Stimulated activated CD4-positive, alpha-beta T cell treated with anti-CD3 and anti-CD28 coated beads, TNF-alpha, amount 100 ng/mL, for 48 hours (primary cell): ENCODE measurements around the gene KIF3A.

Experiments used
- DNase-seq, 3 donors: peaks; one replicate each; pipeline ENCODE4 v3.0.0-alpha.2; 2020; ENCODE audit warnings: low read depth in 3 of 3

Gene KIF3A

DNA sequence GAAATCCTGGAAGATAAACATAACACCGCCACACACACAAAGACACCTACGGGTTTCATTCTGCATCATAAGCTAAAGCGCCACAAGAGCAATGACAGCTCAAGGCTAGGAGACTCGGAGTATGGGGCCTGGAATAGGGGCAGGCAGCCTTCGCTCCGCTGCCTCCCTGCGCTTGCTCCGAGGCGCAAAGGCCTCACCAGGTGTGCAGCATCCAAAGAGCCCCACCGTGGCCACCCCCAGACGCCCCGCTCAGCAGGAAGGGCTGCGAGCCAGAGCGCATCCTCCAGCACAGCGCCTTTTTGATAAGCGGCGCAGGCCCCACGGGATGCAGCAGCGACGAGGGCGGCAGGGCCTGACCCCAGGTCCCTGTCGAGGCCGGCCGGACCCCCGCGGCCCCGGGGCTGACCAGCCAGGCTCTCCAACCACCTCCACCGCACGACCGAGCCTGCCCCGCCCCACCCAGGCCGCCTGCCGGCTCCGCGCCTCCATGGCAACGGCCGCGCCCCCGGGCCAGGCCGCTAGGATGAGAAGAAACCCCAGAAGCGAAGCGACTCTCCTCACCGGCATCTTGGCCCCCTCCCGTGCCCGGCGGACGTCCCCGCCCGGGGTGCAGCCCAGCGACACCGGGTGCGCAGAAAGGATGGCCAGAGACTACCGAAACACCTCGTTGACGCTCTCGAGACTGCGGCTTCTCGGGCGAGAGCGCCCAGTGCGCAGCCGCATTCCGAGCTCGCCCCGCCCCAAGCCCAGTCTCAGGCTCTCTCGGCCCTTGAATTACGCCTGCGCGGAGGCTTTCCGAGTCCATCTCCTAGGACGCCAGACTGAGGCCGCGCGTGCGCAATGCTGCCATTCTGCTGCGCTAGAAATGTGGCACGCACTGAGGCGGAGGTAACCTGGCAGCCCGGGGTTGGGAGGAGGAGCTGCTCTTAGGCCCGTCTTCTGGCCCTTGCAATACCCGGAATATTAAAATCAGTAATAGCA is at the start of gene KIF3A:
KIF3A (minus strand) TSS at position 694 of the 981 bp plus-strand sequence; CDS start at position 567, 127 bp downstream.
- peak; percentile 97 to 98 (median 97) for DNase-seq

GRCh38 chr5:132787076-132787475 is 49.7 kb upstream of the KIF3A start:
- DNase-seq, result no peak

- DNase-seq, result no peak
Measured at GRCh38 chr5:132785864-132786263, 48.5 kb upstream of the KIF3A start.

DNA sequence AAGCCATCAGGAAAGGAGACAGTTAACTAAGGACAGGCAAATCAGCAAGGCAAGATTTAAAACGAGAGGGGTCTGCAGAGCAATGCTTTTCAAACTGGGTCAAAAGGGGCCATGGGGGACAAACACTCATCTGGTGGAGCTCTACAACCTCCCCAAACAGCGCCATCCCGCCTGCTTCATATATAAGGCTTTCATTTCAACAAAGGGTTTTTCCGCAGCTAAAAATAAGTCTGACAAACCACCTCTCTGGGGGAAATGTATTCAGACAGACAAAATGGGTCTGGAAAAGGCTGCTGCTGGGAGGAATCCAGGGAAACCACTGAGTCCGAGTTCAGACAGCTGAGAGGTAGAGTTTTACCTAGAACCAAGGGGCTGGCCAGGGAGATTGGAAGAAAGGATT is 48.0 kb upstream of the KIF3A start:
- DNase-seq, result no peak

DNA sequence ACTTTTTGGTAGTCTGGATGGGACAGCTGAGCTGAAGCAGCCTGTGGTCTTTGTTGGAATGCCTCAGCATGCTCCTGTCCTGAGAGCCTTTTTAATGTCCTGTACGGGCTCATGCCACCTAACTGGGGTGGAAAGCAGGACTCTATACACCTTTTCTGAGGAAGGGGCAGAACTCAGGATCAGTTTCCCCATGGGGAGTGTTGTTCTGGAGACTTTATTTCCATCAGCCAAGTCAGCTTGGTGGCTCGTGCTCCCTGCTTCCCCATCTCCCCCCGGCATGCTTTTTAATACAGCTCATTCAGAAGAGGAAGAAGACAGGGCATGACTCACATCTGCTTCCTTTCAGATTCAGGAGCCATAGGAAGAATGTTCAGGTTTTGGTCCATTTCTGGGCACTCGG is 44.8 kb upstream of the KIF3A start:
- DNase-seq, result no peak

GRCh38 chr5:132781029-132781428 is 43.7 kb upstream of the KIF3A start:
- DNase-seq, result no peak

DNA sequence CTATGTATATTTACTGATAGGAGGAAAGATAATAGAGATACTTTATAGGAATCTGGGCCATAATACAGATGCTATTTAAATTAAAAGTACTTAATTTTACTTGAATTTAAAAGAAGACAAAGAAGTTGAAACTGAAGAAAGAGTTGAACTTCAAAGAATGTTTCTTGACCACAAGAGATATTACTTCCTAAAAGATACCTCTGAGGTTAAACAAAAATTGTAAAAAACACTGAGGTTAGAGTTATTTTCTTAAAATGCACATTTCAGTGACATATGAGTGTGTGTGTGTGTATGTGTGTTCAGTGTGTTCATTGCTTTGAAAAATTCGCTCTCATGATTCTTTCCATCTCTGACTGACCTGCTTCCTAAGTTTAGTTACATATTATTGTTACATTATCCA is 43.2 kb upstream of the KIF3A start:
- no peak for DNase-seq

GRCh38 chr5:132779961-132780360 is 42.6 kb upstream of the KIF3A start:
- DNase-seq, result no peak

DNA sequence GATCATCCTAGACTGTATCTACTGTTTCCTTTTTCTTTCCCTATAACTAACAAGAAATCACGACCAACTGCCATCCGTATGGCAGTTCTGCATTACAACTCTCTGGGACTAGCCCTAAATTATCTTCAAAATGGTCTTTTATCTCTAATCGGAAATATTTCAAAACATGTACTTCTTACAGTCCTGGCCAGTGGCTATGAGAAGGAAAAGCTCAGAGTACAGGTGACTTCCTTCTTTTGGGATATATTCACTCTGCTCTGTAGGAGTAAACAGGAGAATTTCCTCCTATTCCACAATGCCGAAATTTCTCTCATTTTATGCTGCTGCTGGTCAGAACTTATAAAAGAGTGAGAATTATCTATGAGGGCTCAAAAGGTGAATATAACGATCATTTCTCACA is 41.5 kb upstream of the KIF3A start:
- no peak for DNase-seq

DNA sequence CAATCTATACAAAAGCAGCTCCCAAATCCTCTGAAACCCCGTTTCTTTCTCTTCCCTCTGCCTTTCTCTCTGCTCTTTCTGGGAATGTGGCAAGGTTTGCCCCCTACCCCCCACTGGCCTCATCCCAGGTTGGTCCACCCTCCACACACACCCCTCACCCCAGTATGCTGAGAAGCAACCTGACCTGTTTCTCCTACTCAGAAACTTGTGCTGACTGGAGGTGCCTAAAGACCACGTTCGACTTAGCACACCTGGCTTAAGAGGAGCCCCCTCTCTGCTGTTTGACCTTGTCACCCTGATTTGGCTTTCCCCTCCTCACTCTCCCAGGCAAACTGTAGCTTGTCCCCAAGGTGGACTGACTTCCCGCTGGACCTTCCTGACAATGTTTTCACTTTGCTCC is 40.8 kb upstream of the KIF3A start:
- no peak for DNase-seq

DNA sequence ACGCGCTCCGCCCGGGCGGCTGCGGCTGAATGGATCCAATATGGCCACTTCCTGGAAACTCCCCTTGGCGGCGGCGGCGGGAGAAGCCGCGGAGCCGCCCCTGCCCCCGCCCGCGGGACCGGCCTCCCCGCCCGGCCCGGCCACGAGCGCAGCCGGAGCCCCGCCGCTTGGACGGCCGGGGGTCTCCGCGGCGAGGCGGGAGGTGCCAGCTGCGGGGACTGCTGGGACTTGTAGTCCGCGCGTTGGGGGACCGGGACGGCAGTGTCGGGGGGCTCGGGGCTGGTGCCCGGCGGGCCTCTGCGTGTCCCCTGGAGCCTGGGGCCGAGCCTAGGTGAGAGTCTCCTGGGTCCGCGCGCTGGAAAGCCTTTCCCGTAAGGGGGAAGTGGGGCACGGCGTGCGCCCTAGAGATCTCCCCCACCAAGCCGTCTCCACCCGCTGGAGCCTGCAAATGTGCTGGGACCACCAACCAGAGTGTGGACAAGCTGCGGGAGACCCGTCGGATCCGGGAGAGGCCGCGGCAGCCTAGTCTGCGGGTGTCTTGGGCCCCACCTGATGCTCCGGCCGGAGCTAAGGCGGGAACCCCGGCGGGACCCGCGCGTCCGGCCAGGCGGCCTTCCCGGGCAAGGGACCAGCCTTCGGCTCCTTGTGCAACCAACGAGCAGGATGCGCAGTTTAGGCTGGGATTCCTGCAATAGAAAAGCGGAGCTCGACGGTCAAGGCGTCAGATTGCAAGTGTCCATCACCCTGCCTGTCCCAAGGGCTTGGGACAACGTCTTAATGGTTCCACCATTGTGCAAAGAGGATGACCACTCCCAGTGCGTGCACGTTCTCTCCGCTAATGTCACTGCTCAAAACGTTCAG is 40.1 kb upstream of the KIF3A start, which contains the start of gene SEPTIN8:
SEPTIN8 (minus strand) TSS at position 31 of the 861 bp plus-strand sequence. CDS start 102 bp downstream, outside the sequence.
- peak in 1 of 3 donors; percentile 30 for DNase-seq

DNA sequence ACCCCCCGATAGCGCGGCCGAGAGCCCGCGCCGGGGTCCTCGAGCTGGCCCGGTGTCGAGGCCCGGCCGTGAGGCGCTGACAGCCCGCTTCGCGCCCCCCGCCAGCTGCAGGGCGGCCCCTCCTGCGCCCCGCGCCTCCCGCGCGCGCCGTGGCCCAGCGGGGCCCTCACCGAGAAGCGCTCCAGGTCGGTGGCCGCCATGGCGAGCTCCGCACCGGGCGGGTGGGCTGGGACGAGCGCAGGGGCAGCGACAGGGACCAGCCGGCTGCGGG is 39.5 kb upstream of the KIF3A start:
- no peak for DNase-seq

DNA sequence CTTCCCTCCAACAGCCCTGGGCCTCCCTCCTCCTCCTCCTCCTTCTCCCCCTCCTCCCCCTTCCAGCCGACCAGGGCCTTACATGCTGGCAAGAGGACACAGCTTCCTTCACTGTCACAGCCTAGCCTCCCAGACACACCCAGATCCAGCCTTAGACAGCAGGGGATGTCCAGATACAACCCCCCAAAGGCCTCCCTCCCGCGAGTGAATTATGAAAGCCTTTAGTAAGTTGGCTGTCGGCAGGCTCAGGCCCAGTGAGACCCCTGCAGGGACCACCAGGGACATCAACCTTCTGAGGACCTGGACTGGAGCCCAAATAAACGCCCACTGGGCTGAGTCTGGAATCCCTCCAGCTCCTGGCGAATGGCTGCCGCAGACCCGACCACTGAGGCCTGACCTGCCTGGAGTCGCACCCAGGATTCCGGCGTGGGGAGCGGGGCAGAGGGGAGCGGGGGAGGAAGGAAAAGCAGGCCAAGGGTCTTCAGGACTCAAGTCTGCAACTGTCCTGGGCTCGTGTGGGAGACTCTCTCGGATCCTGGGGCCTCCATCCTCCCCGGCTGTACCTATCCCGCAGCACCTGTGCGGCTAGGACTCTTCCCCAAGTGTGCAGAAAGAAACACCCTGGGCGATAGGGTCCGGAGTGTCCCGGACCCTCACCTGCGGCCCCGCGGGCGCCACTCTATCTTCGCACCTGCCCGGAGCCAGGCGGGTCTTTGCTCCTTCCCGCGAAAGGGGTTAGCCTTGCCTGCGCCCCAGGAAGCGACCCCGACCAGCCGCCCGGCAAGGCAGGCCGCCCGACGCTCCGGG is 39.0 kb upstream of the KIF3A start:
- DNase-seq, result no peak

DNA sequence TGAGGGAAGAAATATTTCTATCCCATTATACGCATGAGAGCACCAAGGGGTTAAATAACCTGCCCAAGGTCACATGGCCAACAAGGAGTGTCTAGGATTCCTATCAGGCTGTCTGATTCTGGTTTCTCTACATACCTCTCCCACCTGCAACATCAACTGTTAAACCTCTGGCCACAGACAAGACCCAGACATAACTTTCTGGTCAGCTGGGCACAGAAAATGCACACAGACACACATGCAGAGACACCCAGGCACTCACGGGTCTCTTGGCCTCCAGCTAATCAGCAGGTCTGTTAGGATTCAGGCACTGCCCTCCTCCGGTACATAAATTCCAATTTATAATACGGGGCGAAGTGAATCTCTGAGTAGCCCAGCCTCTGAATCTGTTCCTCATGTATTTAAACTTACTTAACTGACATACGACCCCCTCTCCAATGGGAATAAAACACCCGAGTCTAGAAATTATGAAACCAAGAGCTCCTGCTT is 38.2 kb upstream of the KIF3A start:
- no peak for DNase-seq

GRCh38 chr5:132774896-132775295 is 37.5 kb upstream of the KIF3A start:
- no peak for DNase-seq

DNA sequence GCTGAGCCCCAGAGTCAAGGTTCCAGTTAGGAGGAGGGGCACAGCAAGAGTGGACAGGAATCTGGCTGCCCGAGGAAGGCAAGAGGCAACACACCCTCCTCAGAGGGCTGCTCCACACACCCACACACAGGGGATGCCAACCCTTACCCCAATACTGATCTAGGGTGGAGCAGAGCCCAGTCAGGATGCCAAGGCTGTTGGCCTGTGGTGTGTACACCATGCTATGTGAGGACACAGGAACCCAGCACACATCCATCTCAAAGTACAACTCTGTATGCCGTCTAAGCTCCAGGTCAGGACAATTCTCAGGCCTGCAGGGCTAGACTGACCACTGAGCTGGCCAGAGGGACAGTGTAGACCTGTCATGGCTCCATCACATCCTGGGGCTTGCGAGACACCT is 37.1 kb upstream of the KIF3A start:
- DNase-seq, result no peak

GRCh38 chr5:132773601-132774355 is 36.4 kb upstream of the KIF3A start:
- no peak for DNase-seq

DNA sequence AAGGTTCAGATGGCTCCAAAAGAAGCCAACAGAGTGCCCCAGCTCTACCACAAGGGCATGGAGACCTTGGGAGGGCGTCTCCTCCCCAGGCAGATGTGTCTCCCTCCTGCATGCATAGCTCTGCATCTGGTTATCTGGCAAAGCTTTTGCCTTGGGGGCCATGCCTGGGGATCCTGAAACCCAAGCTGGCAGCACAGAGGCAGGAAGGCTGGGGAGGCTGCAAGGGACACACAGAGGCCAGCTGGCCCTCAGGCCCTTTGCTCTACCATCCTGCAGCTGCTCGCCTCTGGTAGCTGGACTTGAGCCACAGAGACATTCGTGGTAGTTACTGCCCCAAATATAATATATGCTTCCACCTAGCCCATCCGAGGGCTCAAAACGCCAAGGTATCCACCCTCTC is 35.8 kb upstream of the KIF3A start:
- DNase-seq, result no peak

- DNase-seq, result no peak
Measured at GRCh38 chr5:132772291-132773070, 35.1 kb upstream of the KIF3A start.

DNA sequence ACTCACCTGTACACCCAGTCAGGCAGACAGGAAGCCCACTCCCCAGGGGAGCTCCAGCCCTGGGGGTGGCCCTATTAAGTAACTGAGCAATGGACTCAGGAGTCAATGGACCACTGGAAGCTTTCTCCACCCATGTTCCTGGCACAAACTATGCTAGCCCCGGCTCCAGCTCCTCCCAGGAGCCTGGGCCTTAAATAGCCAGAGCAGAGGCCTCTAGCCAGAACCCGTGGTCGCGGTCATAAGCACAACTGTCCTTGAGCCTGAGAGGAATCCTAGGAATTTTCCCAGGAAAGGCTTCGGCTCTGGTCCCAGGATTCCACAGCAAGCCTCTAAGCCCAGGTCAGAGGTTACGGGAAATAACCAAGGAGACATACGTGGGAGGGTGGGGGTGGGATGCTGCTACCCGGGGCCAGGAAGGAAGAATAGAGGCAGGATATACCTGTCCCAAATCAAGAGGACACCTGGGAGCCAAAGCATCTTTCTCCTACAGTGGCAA is 34.2 kb upstream of the KIF3A start:
- no peak for DNase-seq
